HG02642 (cell line): ENCODE measurements around the gene ADAMTS10.
"Not testable (repeated sequence)": the region's sequence is repeated elsewhere in the genome, so short reads cannot be mapped to it uniquely, and the experiment has no call there.

Source experiments
- ATAC-seq: cut with Tn5 transposase; IDR thresholded peaks from one replicate; pipeline ENCODE4 v1.9.1; 2021; ENCODE audit warnings: mild to moderate bottlenecking; ENCODE audit not compliant: unreplicated experiment, poor library complexity

ADAMTS10 gene

GRCh38 chr19:8596168-8596567 is 14.3 kb downstream of the ADAMTS10 start:
- ATAC-seq = no peak

GRCh38 chr19:8595651-8596050 is 14.9 kb downstream of the ADAMTS10 start:
- ATAC-seq = no peak

DNA sequence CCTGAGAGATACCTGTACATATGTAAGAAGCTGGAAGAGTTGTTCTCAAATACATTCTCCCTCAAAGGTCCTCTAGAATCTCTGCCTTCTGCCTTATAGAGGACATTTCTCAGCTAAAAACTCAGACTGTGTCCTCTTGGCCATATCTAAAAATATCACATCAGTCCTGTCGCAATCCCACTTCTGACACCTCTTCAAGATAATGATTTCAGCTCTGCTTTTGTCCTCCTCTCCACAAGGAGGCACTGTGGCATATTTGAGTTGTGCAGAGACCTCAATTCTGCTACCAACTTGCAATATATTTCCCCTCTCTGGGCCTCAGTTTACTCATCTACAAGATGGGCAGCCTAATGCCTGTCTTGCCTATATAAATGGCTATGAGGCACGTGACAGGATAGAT is 16.6 kb downstream of the ADAMTS10 start:
- no peak for ATAC-seq

GRCh38 chr19:8592231-8593009 is 18.1 kb downstream of the ADAMTS10 start:
- ATAC-seq = no peak

- no peak for ATAC-seq
These were observed 21.3 kb downstream of the ADAMTS10 start for GRCh38 chr19:8589177-8589714.

GRCh38 chr19:8585894-8586750 is 24.4 kb downstream of the ADAMTS10 start:
- ATAC-seq = no peak

GRCh38 chr19:8584965-8585893 is 25.3 kb downstream of the ADAMTS10 start:
- no peak for ATAC-seq

DNA sequence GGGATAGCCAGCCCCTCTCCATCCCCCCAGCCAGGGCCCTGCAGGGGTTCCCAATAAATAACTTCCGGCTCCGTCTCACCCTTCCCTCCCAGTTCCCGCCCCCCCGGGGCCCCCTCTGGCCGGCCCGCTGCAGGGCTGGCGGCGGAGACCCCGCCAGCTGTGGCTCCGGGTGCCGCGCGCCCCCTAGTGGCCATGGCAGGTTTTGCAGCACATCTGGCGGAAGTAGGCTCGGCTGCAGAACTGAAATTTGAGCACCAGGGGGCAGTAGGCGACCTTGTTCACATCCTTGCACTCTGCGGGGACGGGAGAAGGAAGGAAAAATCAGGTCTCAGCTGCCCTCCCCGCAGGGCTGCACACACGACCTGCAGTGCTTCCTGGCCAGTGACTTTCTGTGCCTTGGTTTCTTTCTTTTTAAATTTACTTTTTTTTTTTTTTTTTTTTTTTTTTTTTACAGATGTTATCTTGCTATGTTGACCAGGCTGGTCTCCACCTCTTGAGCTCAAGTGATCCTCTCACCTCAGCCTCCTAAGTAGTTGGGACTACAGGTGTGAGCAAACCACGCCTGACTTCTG is 29.7 kb downstream of the ADAMTS10 start:
- ATAC-seq = peak; percentile 68

DNA sequence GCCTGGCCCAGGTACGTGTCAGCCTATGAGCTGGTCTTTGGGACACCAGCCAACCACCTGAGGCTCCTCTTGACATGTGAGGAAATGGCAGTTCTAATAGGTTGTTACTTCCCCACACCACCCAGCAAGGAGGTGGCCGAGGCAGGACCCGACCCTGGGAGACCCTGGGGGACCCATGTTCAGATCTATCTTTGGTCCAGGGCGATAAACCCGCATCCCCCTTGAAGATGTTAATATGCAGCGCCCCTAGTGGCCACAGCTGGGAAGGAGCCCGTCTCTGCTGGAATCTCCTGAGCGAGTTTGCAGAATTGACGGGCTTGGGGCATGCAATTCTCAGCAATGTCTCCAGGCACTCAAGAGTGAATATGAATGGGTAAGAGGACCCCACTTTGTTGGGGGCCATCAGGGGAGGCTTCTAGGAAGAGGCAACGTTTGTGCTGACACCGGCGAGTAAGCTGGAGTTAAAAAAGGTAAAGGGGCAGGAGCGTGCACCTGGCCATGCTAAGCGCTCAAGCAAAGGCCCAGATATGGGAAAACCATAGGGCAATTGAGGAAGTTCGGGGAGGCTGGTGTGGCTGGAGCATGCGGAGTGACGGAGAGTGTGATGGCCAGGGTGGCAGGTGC is 31.8 kb downstream of the ADAMTS10 start:
- ATAC-seq = no peak

GRCh38 chr19:8577741-8578140 is 32.8 kb downstream of the ADAMTS10 start:
- no peak for ATAC-seq

- no peak for ATAC-seq
These were observed 33.3 kb downstream of the ADAMTS10 start, which contains the start of gene MYO1F for GRCh38 chr19:8577247-8577646. TSS of gene MYO1F (minus strand) at chr19:8577442. CDS start at chr19:8577309, 133 bp downstream.

DNA sequence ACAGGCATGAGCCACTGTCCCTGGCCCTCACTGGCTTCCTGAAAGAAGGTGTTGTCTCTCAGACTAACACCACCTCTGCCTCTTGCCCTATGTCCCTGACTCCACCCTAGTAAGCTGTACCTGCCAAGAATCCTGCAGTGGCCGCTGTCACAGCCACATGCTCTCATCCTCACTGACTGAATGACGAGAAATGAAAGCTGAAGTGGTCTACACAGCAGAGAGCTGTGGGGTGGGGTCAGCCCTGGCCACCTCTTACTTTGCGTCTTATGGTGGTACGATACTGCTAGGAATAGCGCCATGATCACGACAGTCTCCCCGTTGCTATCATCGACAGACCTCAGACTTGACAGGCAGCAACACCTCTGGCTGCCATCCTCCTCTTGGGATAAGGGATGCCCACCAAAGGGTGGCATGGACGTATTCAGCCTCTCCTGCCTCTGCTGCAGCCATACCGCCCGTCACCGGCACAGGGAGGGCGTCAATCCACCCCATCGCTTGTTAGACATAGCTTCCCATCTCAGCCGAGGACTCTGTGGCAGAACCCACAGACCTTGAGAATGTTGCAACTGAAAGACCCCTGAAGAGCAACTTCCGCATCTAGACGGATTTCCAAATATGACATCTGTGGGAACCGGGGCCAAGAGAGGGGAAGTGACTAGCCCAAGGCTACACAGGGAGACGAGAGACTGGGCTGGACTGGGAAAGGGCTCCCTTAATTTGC is 34.1 kb downstream of the ADAMTS10 start:
- ATAC-seq = no peak

- ATAC-seq = no peak
These were observed 35.0 kb downstream of the ADAMTS10 start for GRCh38 chr19:8575467-8575997.

DNA sequence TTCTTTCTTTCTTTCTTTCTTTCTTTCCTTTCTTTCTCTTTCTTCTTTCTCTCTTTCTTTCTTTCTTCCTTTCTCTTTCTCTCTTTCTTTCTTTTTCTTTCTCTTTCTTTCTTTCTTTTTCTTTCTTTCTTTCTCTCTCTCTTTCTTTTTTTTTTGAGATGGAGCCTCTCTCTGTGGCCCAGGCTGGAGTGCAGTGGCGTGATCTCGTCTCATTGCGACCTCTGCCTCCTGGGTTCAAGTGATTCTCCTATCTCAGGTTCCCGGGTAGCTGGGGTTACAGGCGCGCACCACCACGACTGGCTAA is 35.9 kb downstream of the ADAMTS10 start:
- not testable (repeated sequence) for ATAC-seq

DNA sequence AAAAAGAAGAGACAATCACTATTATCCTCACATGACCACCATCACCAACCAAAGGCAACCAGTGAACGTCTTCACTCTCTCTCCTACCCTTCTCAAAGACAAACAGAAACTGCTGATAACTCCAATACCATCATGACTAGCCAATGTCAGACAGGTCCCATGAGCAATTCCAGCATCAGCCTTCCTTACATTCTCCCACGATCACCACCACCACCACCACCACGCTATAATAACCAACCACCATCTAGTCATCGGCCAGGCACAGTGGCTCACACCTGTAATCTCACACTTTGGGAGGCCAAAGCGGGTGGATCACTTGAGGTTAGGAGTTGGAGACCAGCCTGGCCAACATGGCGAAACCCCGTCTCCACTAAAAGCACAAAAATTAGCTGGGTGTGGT is 37.2 kb downstream of the ADAMTS10 start:
- ATAC-seq = no peak

DNA sequence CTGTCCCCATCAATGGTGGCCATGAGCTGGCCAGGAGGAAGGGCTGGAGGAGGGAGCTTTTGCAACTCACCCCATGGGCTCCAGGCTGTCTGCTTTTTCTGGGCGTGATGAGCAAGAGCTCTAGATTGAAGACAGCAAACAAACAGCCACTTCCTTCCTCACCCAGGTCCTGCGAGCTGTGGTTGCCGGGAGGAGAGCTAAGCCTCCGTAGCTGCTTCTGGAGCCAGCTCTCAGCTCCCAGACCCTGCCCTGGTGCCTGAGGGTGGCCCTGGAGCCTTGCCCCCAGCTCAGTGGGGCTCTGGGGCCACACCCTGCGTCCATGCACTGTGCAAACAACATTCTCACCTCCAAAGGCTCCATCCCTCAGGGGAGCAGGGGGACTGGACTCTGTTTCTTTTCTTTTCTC is 39.5 kb downstream of the ADAMTS10 start:
- ATAC-seq = no peak

- peak; percentile 67 for ATAC-seq
These were observed 41.3 kb downstream of the ADAMTS10 start for GRCh38 chr19:8569066-8569771.
